ENCODE data around the gene ATP6V1C2.

DNA sequence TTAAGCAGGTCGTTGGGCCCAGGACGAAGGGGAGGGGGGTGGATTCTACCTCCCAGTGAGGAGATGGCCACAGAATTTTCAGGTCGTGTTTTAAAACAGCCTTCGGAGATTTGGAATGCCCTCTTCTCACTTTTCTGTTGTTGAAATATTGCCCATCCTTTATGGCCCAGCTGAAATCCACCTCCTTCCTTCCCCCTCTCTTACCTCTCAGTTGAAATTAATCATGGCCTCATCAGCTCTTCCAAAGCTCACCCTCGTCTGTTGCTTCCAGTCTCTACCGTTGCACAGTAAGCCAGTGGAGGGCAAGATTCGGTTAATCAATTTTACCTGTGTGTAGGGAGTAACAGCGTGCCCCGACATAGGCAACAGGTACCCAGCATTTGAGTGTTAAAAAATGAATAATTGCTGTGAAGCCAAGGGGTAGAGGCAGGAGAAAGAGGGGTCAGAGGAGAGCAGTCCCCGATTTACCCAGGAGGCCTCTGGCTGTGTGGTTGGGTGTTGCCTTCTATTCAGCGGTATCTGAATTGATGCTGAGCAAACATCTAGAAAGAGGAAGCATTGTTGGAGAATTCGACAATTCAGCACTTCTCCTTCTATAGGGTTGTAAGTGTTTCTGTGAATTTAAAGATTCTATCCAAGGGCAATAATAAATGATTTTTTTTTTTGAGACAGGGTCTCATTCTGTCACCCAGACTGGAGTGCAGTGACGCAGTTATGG is 99.7 kb downstream of the ATP6V1C2 start:
- TF ChIP-seq, protein P1, sequence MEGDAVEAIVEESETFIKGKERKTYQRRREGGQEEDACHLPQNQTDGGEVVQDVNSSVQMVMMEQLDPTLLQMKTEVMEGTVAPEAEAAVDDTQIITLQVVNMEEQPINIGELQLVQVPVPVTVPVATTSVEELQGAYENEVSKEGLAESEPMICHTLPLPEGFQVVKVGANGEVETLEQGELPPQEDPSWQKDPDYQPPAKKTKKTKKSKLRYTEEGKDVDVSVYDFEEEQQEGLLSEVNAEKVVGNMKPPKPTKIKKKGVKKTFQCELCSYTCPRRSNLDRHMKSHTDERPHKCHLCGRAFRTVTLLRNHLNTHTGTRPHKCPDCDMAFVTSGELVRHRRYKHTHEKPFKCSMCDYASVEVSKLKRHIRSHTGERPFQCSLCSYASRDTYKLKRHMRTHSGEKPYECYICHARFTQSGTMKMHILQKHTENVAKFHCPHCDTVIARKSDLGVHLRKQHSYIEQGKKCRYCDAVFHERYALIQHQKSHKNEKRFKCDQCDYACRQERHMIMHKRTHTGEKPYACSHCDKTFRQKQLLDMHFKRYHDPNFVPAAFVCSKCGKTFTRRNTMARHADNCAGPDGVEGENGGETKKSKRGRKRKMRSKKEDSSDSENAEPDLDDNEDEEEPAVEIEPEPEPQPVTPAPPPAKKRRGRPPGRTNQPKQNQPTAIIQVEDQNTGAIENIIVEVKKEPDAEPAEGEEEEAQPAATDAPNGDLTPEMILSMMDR (IDR thresholded peaks at IDR 0.05; ENCODE audit: poor library complexity), result no peak
- TF ChIP-seq EZH2 (IDR thresholded peaks at IDR 0.05; ENCODE audit: borderline replicate concordance) (no peak), EZH2phosphoT487 (IDR thresholded peaks at IDR 0.05; ENCODE audit: low read depth, severe bottlenecking, unreplicated experiment) (no peak)

All from hepatocyte (in vitro differentiated cells).